DND-41 (cell line): ENCODE measurements around the gene SMCR8.

Experiments used
- ATAC-seq: fragments of 200-7000 bp; cut with Tn5 transposase; 3 replicates; pipeline ENCODE4 v1.9.1; 2021; ENCODE audit warnings: low read depth; ENCODE audit not compliant: insufficient read depth
- DNase-seq: peaks from one replicate; pipeline ENCODE4 v3.0.0-alpha.2; 2020
- H2AFZ ChIP-seq: 2 replicates; pipeline ENCODE4 v1.6.0; 2012; ENCODE audit warnings: low read depth, low read length
- H3K27ac ChIP-seq: 2 replicates; pipeline ENCODE4 v1.5.1; 2012; ENCODE audit warnings: low read length, inconsistent platforms
- H3K27me3 ChIP-seq: fragments of 200-600 bp; sonication (generic); 2 replicates; pipeline ENCODE4 v1.6.0; 2012; ENCODE audit warnings: low read length, mild to moderate bottlenecking, inconsistent platforms; ENCODE audit not compliant: insufficient read depth, poor library complexity
- H3K36me3 ChIP-seq: 2 replicates; pipeline ENCODE4 v1.5.1; 2012; ENCODE audit warnings: low read length, inconsistent platforms; ENCODE audit not compliant: insufficient read depth
- H3K4me1 ChIP-seq: 2 replicates; pipeline ENCODE4 v1.5.1; 2012; ENCODE audit warnings: mild to moderate bottlenecking, low read length; ENCODE audit not compliant: insufficient read depth
- H3K4me2 ChIP-seq: 2 replicates; pipeline ENCODE4 v1.6.0; 2012; ENCODE audit warnings: mild to moderate bottlenecking, moderate library complexity, low read length, inconsistent platforms; ENCODE audit not compliant: insufficient read depth
- H3K4me3 ChIP-seq, 2 experiments: fragments of 200-600 bp in 1 of 2; shearing (Covaris generic) in 1 of 2; 2 replicates each; pipeline ENCODE4 v1.5.1; 2012 to 2016; ENCODE audit warnings: inconsistent platforms in 2 of 2, low read length in 2 of 2, mild to moderate bottlenecking in 2 of 2, low read depth in 1 of 2, moderate library complexity in 1 of 2
- H3K79me2 ChIP-seq: 2 replicates; pipeline ENCODE4 v1.6.0; 2012; ENCODE audit warnings: low read length, inconsistent platforms; ENCODE audit not compliant: insufficient read depth
- H3K9ac ChIP-seq: 2 replicates; pipeline ENCODE4 v1.6.0; 2012; ENCODE audit warnings: low read depth, mild to moderate bottlenecking, inconsistent platforms, low read length, moderate library complexity
- H3K9me3 ChIP-seq: 2 replicates; pipeline ENCODE4 v1.5.1; 2012; ENCODE audit warnings: low read length, moderate library complexity, mild to moderate bottlenecking, inconsistent platforms; ENCODE audit not compliant: insufficient read depth, severe bottlenecking
- H4K20me1 ChIP-seq: 2 replicates; pipeline ENCODE4 v1.6.0; 2012; ENCODE audit warnings: low read length; ENCODE audit not compliant: insufficient read depth
- EZH2 ChIP-seq: IDR thresholded peaks from 3 replicates; pipeline ENCODE4 v1.6.1; 2012; ENCODE audit warnings: borderline replicate concordance, low read depth, mild to moderate bottlenecking, moderate library complexity, low read length, inconsistent platforms; ENCODE audit not compliant: severe bottlenecking
- TF ChIP-seq, protein P1 (sequence below): IDR thresholded peaks from 2 replicates; pipeline ENCODE4 v1.5.1; 2012; ENCODE audit warnings: borderline replicate concordance, low read length, moderate library complexity, mild to moderate bottlenecking; ENCODE audit not compliant: poor library complexity, severe bottlenecking; ENCODE audit errors: extremely low read depth

Gene SMCR8

DNA sequence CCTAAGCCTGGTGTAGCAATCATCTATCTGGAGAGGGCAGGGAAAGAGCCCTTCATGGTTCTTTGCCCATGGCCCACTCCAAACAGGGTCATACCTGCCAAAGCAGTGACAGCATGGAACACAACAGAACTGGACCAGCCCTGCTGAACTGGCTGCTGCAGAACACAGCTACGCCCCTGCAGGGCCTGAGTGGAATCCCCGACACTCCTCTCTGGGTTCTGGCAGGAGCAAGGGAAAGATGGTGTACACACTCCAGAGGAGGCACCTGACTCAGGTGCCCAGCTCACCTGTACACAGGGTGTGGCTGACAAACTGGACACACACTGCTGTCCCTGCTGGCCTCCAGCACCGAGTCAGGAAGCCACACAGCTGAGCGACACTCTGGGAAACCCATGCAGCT lies 34.8 kb upstream of the SMCR8 start:
- no peaks in the 10 kb centered on the region for H3K27me3 ChIP-seq
- no peak overlapping the region for H3K4me3 ChIP-seq
- H3K36me3 ChIP-seq: peaks cover 92% of the 10 kb centered on the region
- DNase-seq (no peak), ATAC-seq (no peak)
- no peak overlapping the region for H3K4me2 ChIP-seq
- TF ChIP-seq, protein P1, sequence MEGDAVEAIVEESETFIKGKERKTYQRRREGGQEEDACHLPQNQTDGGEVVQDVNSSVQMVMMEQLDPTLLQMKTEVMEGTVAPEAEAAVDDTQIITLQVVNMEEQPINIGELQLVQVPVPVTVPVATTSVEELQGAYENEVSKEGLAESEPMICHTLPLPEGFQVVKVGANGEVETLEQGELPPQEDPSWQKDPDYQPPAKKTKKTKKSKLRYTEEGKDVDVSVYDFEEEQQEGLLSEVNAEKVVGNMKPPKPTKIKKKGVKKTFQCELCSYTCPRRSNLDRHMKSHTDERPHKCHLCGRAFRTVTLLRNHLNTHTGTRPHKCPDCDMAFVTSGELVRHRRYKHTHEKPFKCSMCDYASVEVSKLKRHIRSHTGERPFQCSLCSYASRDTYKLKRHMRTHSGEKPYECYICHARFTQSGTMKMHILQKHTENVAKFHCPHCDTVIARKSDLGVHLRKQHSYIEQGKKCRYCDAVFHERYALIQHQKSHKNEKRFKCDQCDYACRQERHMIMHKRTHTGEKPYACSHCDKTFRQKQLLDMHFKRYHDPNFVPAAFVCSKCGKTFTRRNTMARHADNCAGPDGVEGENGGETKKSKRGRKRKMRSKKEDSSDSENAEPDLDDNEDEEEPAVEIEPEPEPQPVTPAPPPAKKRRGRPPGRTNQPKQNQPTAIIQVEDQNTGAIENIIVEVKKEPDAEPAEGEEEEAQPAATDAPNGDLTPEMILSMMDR: no peak
- no peak for TF ChIP-seq EZH2
- H4K20me1 ChIP-seq: peaks cover 17% of the 10 kb centered on the region; the same call in 1 of the 2 replicates
- H3K79me2 ChIP-seq: no peaks in the 10 kb centered on the region
- H2AFZ ChIP-seq: no peak overlapping the region
- no peaks in the 10 kb centered on the region for H3K4me1 ChIP-seq
- H3K9ac ChIP-seq: no peak overlapping the region
- no peak overlapping the region for H3K27ac ChIP-seq
- no peaks in the 10 kb centered on the region for H3K9me3 ChIP-seq

DNA sequence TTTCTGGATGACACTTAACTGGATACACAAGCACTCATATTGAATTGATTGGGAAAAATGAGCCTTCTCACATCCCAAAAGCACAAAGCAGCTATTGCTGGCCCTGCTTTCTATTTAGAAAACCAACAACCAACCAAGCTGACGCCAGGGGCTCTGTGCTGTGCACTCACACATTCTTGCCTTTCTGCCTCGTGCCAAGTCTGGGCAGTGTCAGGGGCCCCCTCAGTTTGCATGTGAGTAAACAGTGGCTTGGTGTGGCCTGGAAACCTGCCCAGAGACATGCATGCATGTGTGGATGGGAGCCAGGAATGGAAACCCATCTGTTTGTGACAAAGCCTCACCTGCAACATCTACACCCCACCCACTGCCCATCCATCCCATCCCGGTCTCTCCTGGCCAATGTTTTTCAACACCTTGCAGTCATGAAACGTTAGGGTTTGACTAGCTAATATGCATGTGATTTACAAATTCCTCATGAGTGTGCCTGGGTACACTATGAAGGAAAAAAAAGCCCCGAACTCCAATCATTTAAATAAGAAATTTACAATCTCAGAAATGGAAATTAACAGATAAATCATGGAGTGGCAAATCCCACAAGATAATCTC lies 34.2 kb upstream of the SMCR8 start:
- Histone ChIP-seq H4K20me1 (peaks cover 20% of the 10 kb centered on the region; the same call in 1 of the 2 replicates), H3K4me3 (no peak overlapping the region), H3K9me3 (no peaks in the 10 kb centered on the region), H3K36me3 (peaks cover 95% of the 10 kb centered on the region), H3K9ac (no peak overlapping the region), H3K79me2 (no peaks in the 10 kb centered on the region), H3K27ac (no peak overlapping the region), H3K4me2 (no peak overlapping the region), H3K27me3 (no peaks in the 10 kb centered on the region), H3K4me1 (no peaks in the 10 kb centered on the region), H2AFZ (no peak overlapping the region)
- DNase-seq: no peak
- ATAC-seq: no peak
- TF ChIP-seq EZH2: no peak
- TF ChIP-seq, protein P1: no peak

DNA sequence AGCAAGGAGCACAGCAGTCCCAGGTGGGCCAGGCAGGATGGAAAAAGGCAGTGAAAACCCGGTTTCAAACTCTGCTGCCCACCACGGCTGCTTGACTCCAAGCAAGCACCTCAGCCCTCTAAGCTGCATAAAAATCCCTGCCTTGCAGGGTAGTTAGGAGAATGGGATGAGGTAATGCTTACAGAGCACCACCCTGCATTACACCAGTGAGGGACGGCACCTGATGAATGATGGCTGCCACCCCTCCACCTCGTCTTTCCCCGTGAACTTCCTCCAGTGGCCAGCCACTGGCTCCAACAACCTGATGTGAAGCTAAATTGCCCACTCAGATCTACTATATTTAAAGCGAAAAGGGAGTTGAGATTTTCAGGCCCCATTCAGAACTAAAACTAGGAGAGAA lies 33.3 kb upstream of the SMCR8 start:
- TF ChIP-seq EZH2: no peak
- TF ChIP-seq, protein P1: no peak
- DNase-seq (no peak), ATAC-seq (no peak)
- Histone ChIP-seq H2AFZ (no peak overlapping the region), H3K4me2 (no peak overlapping the region), H3K79me2 (no peaks in the 10 kb centered on the region), H3K4me1 (no peaks in the 10 kb centered on the region), H3K27me3 (no peaks in the 10 kb centered on the region), H3K36me3 (peaks cover 93% of the 10 kb centered on the region), H3K9me3 (no peaks in the 10 kb centered on the region), H3K27ac (no peak overlapping the region), H3K4me3 (no peak overlapping the region), H3K9ac (no peak overlapping the region), H4K20me1 (peaks cover 20% of the 10 kb centered on the region; the same call in 1 of the 2 replicates)

DNA sequence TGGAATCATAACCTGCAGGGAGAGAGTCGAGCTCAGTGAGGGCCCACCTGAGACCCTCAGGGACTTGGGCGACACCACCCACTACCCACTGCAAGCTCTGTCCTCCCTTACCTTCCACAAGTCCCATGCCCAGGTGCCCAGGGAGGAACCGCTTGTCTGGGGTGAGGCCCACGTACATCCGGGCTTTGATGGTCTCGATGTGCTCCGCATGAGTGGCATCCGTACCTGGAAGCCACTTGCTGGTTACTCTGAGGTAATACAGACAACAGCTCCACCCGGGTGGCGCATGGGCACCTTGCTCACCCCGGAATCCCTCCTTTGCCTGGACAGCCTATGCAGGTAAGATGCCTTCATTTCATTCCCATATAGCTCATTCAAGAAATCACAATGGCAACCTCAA lies 29.8 kb upstream of the SMCR8 start:
- ATAC-seq: no peak
- peaks cover 91% of the 10 kb centered on the region for H3K36me3 ChIP-seq
- H3K4me3 ChIP-seq: no peak overlapping the region
- no peaks in the 10 kb centered on the region for H3K27me3 ChIP-seq
- no peak for DNase-seq
- H3K9me3 ChIP-seq: no peaks in the 10 kb centered on the region
- H3K79me2 ChIP-seq: no peaks in the 10 kb centered on the region
- no peak overlapping the region for H2AFZ ChIP-seq
- peaks cover 18% of the 10 kb centered on the region; the same call in 1 of the 2 replicates for H4K20me1 ChIP-seq
- TF ChIP-seq, protein P1: no peak
- no peak for TF ChIP-seq EZH2
- no peak overlapping the region for H3K9ac ChIP-seq
- H3K4me1 ChIP-seq: no peaks in the 10 kb centered on the region
- no peak overlapping the region for H3K27ac ChIP-seq
- no peak overlapping the region for H3K4me2 ChIP-seq
